HG03045 (cell line): ENCODE data around the gene SYTL4.

ENCODE experiments used
- ATAC-seq: cut with Tn5 transposase; IDR thresholded peaks from one replicate; pipeline ENCODE4 v1.9.1; 2021; ENCODE audit warnings: mild to moderate bottlenecking, moderate library complexity; ENCODE audit not compliant: unreplicated experiment

SYTL4 gene

DNA sequence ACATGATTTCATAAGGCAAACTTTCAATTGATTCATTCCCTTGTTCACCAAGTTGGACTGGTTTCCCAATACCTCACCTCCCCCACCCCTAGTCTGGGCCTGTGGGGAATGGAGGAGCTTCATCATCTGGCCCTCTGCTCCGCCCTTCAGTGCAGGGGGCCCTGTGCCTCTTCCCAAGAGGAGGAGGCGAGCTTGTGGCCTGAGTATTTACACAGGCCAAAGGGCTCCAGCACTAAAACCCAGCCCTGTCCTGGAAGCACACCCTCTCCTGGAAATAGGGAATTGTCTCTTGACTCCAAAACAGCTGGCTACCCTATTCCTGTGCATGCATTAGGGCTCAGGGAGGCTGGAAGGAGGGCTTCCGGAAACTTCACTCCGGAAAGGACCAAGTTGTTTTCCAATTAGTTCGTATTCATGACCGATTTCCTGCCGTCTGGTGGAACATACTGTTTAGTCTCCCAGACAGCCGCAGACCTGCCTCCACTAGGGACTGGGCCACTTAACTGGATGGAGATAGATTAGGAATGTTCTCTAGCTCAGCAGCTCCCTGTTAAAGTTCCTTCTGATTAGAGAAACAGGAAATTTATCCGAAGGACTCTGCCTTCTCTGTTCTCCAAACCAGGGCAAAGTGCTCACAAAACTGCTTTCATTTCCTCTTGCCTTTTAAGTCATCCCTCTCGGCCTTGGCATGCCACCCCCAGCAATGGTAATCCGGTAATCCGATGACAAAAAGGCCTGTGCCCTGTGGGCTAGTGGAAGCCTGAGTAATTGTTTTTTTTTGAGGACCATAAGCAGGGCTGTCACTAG, 82.2 kb downstream of the SYTL4 start:
- no peak for ATAC-seq

- no peak for ATAC-seq
These were observed 83.2 kb downstream of the SYTL4 start for GRCh38 chrX:100648458-100649417.

- ATAC-seq = no peak
These were observed 84.2 kb downstream of the SYTL4 start for GRCh38 chrX:100647739-100648138.

DNA sequence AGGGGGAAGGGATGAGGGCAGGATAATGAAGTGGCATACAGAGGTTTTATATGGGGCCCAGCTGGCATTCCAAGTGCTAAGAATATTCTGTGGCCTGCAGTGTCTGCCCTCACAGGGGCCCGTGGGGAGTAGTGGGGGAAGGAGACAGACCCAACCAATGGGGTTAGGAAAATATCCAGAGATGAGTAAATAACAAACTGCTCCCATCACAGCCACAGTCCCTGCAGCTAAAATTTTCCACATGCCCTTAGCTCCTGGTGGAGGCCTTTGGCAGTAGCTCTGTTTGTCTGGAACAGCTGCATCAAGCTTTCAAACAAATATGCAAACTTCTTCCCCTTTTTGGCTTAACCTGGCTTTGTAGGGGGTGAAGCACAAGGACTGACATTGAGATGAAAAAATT, 84.8 kb downstream of the SYTL4 start:
- no peak for ATAC-seq

DNA sequence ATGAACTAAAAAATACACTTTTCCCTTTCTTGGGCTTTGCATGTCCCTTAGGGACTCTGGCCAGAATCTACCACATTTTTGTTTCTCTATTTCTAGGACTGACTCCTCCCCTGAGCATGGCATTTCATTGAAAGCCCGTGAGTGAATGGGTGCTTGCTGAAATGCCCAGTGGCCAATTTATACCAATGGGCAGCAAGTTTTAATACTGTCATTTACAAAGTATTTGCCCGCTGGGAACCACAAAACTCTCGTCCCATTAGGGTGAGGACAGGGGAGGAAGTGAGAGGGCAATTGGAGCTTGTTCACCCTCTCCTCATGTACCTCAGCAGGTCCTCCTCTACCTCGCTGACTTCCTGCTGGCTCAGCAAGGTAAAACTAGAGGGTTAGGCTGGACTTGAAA, 86.8 kb downstream of the SYTL4 start:
- no peak for ATAC-seq

GRCh38 chrX:100643956-100644860, 87.7 kb downstream of the SYTL4 start, which contains the start of gene SRPX2:
TSS of gene SRPX2 (plus strand) at chrX:100644199. CDS start at chrX:100646323, 2,124 bp downstream.
- no peak for ATAC-seq

DNA sequence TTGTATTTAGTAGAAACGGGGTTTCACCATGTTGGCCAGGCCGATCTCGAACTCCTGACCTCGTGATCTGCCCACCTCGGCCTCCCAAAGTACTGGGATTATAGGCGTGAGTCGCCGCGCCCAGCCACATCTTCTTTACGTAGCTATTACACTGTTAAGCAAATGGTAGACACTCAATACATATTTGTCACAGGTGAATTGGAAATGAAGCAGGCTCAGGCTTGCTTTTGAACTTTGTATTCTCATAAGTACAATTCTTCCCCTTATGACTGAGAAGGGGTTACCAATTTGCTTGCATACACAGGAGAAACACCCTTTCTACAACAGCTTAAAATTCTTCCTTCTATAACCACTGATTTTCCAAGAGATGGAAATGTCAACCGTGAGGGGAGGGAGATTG, 88.7 kb downstream of the SYTL4 start:
- no peak for ATAC-seq

GRCh38 chrX:100642290-100642689, 89.6 kb downstream of the SYTL4 start:
- no peak for ATAC-seq

GRCh38 chrX:100636321-100636991, 95.5 kb downstream of the SYTL4 start, which contains the start of gene TSPAN6:
TSS of gene TSPAN6 (minus strand) at chrX:100636806. CDS start at chrX:100636694, 112 bp downstream.
- peak; percentile 56 for ATAC-seq

DNA sequence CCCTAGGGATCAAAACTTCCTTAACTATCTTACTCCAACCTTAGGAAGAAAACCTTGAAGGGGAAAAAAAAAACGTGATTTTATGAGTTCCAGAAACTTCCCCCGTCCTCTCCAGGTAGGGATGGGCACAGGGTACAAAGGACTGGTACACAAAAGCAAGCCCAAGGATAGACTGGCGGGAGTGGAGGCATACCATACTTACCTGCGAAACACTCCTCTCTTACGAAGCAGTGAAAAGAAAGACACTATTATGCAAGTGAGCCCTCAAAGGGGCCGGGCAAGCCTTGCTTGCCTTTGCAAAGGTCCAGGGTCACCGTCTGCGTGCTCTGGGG, 96.0 kb downstream of the SYTL4 start:
- ATAC-seq = no peak

DNA sequence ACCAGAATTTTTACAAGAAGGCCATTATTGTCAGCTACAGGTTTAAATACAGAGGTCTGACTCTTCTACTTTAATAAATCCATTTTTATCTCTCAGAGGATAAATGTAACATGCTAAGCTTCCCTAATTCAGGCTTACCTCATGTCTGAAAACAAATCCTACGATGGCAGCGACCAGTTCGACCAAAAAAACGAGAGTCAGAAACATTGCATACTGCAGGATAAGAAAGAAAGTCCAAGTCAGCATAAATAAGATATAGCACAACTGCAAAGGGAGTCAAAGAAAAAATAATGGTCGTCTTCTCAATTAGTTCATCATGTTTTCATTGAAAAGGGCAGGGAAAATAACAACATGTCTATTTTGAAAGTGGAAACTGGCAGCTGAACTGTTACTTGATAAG, 96.9 kb downstream of the SYTL4 start:
- ATAC-seq = no peak

DNA sequence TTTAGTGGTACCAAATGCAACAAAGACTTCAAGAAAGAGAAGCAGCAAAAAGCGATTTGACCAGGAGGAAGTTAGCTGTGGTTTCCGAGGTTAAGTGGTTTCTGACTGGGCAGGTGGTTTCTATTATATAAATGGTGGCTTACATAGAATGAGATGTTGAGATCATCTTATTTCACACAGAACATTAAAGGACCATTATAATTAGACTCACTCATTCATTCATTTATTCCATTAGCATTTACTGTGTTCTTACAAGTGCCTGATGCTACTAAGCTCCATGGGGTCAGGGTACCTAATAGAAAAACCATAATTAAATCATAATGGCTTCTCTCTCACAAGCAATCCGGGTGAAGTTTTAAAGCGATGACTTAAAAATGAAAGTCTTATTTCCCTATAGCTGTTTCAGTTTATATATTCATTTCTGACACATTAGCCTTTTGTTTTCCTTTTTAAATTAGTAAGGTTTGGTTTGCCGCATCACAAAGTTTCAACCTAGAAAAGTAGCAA, 105.9 kb downstream of the SYTL4 start:
- peak; percentile 96 for ATAC-seq
